DMS114 treated with DMSO at 0.1 percent for 48 hours (cell line): Measurements from ENCODE around the gene RMC1.
"Not testable (repeated sequence)": the region's sequence is repeated elsewhere in the genome, so short reads cannot be mapped to it uniquely, and the experiment has no call there.

Source experiments
- DNase-seq: peaks from one replicate; lab custom pipeline; 2025; ENCODE audit not compliant: unreplicated experiment; lab: John Stamatoyannopoulos, UW

RMC1 gene

DNA sequence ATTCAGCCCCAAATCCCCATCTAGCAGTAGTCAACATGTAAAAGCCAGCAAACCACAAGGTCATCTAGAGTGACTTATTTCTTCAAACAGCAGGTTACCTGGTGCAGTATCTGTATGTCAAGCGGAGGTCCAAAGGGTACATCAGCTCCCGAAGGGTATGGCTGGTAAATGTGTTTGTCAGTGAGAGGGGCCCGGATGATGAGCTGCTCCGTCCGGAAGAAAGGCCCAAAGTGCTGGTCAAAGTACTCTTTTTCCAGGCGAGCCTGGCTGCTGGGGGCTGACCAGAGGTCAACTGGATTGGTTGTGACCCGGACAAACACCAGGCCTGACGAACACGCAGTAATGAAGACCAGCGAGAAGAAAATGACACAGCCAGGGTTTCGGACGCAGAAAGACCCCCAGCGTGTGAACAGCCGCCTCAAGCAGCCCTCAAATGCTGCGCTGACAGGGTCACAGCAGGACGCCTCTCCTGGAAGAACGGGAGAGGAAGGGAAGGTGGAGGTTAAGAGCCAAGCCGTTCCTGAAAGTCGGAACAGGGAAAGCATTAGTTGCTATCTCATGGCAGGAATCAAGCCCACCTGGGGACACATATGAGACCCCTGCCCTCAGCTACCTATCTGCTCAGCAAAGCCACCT, 53.0 kb downstream of the RMC1 start:
- DNase-seq: no peak

DNA sequence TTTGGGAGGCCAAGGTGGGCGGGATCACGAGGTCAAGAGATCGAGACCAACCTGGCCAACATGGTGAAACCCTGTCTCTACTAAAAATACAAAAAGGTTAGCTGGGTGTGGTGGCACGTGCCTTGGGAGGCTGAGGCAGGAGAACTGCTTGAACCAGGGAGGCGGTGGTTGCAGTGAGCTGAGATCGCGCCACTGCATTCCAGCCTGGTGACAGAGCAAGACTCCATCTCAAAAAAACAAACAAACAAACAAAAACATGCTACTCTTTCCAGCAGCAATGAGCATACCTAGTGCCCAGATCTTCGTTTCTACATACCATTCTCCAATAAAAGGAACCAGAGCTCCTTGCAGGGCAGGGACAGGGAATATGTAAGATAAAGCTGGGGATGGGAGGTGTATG, 54.2 kb downstream of the RMC1 start:
- not testable (repeated sequence) for DNase-seq

DNA sequence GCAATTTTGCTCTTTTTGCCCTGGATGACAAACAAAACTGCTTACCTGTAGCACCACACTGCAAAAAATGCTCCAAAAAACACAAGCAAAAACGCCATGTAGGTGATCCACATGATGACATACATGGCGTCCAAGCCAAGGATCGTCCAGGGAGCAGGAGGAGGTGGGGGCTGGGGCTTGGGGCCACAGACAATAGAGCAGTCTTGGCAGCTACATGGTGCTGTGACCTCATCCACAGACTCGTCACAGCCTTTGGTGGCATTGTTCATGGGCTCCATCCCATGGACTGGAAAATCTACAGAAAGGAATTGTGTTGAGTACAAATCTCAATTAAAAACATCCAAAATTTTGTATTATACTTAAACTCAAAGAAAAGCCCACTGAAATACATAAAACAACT, 56.9 kb downstream of the RMC1 start:
- DNase-seq: no peak

DNA sequence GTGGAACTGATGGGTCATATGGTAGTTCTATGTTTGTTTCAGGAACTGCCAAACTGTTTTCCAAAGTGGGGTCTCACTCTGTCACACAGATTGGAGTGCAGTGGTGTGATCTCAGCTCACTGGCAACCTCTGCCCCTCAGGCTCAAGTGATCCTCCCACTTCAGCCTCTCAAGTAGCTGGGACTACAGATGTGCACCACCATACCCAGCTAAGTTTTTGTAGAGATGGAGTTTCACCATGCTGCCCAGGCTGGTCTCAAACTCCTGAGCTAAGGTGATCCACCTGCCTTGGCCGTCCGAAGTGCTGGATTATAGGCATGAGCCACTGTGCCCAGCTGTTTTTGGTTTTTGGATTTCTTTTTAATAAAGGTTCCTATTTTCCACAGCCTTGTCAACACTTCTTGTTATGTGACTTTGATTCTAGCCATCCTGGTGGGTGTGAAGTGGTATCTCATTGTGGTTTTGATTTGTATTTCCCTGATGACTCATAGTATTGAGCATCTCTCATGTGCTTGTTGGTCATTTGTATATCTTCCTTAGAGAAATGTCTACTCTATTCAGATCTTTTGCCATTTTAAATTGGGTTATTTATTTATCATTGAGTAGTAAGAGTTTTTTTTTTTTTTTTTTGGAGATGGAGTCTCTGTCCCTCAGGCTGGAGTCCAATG, 60.2 kb downstream of the RMC1 start:
- no peak for DNase-seq

DNA sequence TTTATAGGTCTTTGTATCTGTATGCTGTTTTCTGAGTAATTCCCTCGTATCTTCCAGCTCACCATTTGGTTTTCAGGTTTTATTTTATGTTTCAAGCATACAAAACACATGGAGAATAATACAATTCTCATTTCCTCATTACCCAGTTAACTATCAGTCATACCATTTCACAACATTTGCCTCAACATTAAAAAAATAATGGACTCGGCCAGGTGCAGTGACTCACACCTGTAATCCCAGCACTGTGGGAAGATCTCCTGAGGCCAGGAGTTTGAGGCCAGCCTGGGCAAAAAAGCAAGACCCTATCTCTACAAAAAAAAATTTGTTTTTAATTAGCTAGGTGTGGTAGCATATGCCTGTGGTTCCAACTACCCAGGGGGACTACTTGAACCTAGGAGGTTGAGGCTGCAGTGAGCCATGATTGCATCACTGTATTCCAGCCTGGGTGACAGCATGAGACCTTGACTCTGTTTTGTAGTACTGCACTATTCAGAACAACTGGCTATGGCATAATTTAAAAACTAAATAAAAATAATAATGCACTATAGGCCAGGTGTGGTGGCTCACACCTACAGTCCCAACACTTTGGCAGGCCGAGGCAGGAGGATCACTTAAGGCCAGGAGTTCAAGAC, 62.7 kb downstream of the RMC1 start:
- DNase-seq: no peak

DNA sequence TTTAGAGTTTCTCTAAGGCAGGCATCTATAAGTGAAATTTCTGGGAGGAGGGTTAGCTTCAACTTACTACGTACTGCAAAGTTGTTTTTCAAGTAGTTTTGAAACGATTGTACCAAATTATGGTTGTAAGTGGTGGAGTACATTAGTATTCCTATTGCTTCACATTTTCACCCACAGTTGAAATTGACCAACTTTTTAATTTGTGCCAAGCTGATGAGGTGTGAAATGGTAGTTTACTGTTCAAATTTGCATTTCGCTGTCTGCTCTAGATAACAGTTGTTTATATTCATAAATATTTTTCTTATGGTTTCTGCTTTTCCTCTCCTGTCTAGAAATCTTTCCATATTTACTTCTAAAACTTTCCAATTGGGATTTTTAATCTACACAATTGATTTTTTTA, 64.4 kb downstream of the RMC1 start:
- DNase-seq: no peak

DNA sequence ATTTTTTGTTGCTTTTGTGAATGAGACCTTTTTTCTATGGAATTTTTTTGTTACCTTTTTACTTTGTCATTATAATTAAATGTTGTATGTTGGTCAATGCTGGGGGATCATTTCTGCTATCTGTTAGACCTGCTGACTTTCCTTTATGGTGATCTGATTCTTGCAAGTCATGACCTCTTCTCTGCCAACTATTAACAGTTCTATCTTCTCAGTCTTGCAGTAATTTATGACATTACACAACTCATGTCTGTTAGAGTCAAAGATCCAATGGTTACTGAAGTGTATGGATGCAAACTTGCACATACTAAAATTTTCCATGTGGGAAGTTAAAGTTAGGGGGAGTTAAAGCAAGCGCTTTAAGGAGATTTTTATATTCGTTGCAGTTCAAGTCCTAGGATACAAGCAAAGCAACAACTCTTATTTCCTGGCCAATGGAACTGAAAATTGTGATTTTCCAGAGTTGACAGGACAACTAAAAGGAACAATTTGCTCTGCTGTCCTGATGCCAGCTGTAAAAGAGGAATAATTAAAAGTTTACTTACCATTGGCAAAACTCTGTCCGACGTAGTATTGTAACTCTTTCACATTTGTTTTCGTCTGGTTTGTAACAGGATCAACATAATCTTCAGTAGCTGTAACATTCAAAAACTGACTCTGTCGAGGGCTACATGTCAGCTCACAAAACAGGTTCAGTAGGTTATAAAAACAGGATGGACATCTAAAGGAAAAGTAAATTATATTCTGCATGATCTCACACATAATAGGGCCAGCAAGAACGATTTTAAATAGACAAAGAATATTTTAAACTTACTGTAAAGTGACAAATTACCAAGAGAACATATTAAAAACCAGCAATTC, 65.2 kb downstream of the RMC1 start:
- no peak for DNase-seq

DNA sequence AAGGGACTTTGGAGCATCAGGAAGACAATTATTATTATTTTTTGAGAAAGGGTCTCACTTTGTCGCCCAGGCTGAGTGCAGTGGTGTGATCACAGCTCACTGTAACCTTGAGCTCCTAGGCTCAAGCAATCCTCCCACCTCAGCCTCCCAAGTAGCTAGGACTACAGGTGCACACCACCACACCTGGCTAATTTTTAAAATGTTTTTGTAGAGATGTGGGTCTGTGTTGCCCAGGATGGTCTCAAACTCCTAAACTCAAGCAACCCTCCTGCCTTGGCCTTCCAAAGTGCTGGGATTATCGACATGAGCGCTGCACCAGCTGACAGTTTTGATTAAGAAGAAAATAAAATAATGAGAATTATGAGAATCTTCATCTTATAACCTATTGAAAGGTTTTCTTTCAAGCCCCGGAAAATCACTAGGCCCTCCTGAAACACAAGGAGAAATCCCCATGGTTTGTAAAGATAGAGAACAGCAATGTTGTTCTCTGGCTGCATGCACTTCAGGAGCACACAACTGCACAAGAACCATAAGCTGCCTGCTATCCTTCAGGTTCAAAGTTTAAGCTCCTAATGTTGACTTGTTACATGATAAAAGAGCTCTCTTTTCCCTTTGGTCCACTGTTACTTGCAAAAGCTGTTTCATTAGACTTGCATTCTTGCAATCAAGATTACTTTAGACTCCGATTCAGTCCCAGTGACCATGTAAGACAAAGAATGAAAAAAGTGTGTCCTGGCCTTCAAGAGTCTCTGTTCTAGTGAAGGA, 66.2 kb downstream of the RMC1 start:
- no peak for DNase-seq

DNA sequence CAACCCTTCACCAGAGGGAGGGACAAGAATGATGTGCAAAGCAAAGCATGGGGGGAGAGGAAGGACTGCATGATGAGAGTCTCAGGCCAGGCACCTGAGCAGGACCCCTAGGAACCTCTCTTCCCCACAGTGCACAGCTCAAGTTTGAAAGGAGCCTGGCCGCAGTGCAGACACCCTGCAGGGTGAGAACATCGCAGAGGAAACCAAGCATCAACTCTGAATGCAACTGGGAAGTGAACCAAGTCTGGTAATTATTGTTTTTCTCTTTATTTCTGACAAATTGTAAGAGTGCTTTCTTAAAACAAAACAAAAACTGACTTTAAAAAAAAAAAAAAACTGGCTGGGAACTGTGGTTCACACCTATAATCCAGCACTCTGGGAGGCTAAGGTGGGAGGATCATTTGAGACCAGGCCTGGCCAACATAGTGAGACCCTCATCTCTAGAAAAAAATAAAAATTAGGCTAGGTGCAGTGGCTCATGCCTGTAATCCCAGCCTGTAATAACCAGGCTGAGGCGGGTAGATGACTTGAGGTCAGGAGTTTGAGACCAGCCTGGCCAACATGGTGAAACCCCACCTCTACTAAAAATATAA, 67.7 kb downstream of the RMC1 start:
- DNase-seq: no peak

DNA sequence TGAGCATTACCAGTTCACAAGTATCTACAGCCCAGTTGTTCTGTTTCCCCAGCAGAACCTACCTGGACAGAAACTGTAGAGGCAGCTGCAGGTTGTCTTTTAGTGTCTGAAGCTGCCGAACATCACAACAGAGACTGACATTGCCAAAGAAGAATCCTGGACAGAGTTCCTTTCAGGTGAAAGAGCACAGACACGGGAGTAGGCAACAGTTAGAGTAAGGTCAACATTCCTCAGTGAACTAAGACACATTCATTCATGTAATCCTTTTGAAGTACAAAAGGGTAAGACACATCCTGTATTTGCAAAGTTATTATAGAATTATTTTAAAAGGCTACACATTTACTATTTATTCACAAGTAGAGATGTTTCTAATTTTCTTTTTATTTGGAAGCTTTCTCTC, 68.7 kb downstream of the RMC1 start:
- DNase-seq: no peak

DNA sequence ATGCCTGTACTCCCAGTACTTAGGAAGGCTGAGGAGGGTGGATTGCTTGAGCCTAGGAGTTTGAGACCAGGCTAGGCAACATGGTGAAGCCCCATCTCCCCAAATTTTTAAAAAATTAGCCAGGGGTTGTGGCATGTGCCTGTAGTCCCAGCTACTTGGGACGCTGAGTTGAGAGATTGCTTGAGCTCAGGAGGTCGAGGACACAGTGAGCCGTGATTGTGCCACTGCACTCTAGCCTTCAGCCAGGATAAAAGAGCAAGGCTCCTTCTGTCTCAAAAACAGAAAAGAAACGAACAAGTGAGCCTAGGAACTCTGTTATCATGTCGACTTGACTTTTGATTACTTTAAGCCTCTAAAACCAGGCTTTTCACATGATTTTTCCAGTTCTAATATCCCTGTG, 69.3 kb downstream of the RMC1 start:
- no peak for DNase-seq

DNA sequence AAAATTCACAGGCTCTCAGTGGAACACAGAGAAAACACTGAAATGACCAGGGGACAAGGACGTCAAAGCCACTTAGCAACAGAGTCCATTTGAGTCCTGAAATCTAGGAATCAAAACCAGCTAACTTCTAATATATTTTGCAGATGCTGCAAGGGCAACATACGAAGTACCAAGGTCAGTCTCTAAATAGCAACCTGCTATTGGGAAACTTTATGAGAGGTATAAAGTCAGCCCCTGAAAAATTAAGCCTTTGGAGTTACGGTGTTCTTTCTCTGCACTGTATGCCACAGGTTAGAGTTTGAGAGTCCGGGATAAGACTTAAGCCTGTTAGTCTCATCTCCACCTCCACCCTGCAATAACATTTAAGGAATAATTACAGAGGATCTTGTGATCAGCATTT, 69.7 kb downstream of the RMC1 start:
- no peak for DNase-seq

DNA sequence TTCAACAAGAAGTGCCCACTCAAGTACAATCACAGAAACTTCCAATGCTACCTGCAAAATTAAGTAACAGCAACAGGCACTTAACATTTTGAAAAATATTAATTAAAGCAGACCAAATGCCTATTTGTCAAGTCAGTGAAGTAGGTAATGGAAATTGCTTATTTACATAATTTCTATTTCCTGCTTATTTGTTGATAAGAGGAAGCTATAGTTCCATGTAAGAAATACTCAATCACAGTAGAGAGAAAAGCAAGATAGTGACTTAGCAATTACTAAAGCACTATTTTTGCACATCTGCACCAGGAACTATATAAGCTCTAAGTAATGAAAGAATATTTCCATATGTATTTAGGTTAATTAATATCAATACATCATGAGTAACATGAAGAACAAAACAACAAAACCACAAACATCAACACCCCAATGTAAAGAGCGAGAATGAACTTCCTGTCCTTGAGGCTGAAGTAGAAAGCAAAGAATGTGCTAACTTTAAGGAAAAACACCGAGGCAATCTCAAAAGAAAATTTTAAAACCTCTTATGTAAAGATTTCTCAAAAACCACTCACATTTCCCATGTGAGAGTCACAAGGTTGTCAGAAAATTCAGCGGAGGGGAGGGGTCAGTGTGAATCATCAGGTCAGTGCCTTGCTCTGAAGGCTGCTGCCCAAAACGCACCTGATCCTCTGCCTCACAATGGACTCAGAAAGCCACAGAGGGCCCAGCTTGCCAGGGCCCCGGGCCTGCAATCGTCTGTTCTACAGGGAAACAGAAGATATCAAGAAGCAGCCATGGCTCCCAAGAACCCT, 70.5 kb downstream of the RMC1 start:
- no peak for DNase-seq

DNA sequence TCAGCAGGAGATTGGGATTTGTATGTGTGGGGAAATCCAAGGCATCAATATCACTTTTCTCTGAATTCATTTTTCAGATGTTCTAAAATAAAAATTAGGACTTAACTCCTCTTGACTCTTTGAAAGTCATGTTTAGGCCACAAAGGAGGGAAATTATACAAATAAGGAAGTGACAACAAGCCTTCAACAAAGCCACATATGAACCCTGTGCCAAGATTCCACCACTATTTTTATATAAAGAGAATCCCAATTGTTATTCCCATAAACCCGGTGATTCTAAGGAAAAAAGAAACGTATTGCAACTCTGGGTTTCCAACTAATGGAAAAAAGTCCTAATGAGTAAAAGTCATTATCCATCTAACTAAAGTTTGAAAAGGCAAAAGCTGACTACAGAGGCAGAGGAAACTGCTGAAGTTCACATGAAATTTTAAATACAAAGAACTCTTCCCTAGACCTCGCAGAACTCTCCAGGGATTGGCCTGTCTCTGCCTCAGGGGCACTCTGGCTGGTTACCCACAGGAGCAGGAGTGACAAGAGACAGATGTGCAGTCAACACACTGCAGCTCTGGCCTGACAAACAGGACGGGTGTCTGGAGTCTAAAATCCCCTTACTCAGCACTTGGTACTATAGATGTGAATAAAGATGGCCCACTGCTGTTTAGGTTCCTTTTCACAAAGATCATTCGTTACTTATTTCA, 71.4 kb downstream of the RMC1 start:
- DNase-seq: no peak

DNA sequence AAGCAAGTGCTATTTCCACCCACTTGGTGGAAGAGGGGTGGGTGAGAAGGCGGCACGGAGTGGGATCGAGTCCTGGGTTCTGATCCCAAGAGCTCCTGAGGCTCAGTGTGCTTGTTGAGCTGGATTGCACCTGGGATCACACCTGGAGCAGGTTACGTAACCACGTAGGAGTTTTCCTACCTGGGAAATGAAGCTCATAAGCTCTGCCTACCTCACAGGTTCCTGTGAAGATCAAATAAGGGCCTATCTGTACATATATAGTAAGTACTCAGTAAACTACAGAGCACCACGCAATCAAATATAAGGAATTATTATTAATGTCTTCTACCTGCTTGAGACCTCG, 72.0 kb downstream of the RMC1 start:
- no peak for DNase-seq

DNA sequence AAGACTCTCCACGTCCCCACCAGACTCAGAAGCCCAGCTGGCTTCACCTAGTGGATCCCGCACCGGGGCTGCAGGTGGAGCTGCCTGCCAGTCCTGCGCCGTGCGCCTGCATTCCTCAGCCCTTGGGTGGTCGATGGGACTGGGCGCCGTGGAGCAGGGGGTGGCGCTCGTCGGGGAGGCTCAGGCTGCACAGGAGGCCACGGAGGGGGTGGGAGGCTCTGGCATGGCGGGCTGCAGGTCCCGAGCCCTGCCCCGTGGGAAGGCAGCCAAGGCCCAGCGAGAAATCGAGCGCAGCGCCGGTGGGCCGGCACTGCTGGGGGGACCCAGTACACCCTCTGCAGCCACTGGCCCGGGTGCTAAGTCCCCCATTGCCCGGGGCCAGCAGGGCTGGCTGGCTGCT, 74.2 kb downstream of the RMC1 start:
- DNase-seq: not testable (repeated sequence)

DNA sequence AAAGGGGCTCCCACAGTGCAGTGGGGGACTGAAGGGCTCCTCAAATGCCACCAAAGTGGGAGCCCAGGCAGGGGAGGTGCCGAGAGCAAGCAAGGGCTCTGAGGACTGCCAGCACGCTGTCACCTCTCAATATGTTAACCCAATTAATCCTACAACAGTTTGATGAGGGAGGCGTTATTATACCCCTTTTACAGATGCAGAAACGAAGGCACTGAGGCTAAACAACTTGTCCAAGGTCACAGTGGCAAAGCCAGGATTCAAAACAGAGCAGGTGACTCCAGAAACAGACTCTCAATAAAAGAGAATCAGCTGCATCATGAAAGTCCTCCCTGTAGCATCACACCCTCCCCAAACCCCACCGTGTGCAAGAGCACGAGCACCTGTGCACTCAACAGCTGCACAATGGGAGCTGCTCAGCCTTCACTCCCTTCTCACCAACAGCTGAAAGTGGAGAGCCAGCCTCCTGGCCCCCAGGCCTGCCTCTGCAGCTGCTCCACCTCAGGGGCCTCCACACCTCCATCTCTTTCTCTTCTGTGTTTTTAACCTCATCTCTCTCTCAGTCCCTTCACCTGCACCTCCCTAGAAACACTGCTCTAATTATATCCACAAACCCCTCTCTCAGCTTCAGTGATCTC, 74.9 kb downstream of the RMC1 start:
- DNase-seq: no peak

DNA sequence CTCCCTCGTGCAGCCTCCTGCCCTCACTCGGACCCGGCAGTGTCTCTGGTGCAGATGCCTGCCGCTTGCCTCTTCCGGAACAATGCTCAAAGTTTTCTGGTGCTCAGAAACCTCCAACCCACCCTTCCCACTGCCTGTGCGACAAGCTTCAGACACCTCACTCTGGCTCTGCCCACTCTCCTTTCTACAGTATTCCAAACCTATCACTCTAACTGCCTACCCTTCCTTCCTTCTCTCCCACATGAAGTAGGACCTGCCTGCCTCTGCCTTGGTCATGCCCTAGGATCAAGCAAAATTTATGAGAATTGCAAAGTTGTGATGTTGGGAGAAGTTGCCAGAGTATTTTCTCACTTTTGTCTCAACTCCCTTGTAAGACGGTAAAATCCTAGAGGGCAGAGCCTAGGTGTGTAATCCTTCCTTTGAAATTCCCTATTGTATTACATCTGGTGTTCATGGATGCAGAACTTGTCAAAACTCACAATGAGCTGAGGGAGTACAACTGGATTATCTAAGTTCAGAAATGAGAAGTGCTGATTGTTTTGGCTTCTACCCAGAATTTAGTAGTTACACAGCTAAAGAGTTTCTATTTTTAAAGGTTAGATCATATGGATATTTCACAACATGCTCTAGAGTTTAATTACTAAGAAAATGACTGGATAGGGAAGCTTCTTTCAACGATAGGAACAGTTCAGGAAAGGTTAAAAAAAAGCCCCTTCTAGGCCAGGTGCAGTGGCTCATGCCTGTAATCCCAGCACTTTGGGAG, 75.8 kb downstream of the RMC1 start:
- no peak for DNase-seq
